ENCODE data around the gene ATG9B.
A peak's percentile ranks its signal among the peaks of the same experiment; 100 is the strongest.

The ATG9B gene

DNA sequence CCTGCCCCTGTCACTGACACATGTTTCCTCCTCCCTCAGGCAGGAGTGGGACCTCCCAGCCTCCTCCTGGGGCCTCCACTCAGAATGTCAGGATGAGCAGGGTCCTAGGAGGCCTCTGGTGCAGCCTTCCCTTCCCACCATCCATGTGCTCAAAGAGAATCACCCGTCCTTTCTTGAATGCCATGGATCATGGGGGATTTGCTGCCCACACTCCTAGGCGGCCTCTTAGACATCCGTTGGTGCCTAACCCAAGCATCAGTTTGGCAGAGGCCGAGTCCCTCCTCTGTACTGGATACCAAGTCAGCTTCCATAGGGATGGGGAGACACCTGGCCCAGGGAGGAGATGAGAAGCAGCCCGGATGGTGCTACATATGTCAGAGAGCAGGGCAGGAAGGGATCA lies 26.5 kb downstream of the ATG9B start:
- no peak for DNase-seq

DNA sequence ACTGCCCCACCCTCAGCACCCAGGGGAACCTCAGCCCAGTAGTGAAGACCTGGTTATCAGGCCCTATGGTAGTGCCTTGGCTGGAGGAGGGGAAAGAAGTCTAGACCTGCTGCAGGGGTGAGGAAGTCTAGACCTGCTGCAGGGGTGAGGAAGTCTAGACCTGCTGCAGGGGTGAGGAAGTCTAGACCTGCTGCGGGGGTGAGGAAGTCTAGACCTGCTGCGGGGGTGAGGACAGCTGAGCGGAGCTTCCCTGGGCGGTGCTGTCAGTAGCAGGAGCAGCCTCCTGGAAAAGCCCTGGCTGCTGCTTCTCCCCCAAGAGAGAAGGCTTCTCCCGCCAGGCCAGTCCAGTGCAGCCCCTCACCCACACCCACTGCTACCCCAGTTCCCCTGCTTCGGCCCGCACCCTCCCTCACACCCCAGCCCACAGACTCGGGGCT lies 27.2 kb downstream of the ATG9B start:
- no peak for DNase-seq

DNA sequence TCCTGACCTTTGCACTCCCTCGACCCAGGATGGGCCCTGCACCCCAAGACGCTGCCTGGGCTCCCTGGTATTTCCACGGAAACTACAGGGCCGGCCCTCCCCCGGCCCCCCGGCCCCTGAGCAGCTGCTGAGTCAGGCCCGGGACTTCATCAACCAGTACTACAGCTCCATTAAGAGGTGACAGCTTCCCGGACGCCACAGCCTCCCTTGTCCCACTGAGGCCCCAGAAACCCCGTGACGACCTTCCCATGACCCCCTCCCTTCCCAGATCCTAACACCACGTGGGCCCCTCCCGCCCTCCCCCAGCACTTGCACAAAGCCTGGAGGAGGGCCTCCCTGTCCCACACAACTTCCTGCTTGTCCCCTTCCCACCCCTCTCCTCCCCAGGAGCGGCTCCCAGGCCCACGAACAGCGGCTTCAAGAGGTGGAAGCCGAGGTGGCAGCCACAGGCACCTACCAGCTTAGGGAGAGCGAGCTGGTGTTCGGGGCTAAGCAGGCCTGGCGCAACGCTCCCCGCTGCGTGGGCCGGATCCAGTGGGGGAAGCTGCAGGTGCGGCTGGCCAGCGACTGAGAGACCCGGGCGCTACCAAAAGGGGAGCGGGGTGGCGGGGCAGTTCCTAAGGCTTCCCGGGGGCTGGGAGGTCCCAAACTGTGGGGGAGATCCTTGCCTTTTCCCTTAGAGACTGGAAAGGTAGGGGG lies 27.8 kb downstream of the ATG9B start:
- DNase-seq: no peak

DNA sequence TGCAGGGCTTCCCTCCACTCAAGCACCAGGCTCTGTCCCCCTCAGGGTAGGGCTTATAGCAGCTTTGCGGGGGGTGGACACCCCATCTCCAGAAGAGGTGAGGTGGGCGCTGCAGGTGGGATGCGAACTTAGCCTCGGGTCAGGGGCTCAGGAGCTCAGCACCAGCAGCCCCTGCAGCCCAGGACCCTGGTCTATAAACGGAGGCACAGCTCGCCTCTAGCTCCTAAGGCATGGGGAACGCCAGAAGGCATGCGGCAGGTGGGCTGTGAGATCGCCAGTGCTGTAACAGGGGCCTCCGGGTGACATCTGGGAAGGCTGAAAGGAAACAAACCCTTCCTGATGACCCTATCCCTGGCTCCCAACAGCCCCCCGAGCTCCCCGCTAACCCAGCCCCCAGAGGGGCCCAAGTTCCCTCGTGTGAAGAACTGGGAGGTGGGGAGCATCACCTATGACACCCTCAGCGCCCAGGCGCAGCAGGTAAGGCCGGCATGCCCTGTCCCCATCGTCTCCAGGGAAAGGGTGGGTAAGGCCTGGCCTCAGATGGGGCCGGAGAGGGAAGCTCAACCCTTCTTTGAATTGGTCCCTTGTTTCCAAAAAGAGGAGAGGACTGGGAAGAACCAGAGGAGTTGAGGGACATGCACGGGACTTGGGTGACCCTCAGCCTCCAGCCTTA lies 29.3 kb downstream of the ATG9B start:
- DNase-seq: no peak

DNA sequence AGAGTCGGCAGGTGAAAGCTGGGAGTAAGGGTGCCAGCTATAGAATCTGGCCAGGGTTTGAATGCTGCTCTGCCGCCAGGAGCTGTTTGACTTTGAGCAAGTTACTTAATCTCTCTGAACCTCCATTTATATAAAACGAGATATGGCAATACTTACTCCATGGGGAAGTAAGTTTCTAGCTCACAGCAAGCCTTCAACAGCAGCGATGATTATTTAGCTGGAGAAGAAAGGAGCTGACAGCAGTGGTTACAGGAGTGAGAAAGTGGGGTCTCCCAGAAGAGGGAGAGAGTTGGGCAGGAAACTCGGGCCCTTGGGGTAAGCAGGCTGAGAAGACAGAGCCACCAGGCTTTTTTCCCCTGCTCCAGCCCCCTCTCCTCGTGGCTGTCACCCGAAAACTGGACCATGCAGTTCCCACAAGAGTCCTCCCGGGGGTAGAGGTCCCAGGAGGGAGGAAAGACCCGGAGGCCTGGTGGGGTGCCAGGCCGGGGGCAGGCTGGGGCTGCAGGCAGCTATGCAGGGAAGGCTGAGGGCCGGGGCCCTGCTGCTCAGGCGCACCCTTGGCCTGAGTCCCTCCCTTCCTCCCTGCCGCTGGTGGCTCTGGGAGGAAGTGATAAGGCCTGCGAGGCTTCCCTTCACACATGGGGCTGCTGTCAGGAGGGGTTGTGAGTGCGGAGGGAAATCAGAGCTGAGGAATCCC lies 30.0 kb downstream of the ATG9B start:
- no peak for DNase-seq

DNA sequence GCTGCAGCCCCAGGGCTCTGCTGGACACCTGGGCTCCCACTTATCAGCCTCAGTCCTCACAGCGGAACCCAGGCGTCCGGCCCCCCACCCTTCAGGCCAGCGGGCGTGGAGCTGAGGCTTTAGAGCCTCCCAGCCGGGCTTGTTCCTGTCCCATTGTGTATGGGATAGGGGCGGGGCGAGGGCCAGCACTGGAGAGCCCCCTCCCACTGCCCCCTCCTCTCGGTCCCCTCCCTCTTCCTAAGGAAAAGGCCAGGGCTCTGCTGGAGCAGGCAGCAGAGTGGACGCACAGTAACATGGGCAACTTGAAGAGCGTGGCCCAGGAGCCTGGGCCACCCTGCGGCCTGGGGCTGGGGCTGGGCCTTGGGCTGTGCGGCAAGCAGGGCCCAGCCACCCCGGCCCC lies 30.8 kb downstream of the ATG9B start:
- DNase-seq: no peak

DNA sequence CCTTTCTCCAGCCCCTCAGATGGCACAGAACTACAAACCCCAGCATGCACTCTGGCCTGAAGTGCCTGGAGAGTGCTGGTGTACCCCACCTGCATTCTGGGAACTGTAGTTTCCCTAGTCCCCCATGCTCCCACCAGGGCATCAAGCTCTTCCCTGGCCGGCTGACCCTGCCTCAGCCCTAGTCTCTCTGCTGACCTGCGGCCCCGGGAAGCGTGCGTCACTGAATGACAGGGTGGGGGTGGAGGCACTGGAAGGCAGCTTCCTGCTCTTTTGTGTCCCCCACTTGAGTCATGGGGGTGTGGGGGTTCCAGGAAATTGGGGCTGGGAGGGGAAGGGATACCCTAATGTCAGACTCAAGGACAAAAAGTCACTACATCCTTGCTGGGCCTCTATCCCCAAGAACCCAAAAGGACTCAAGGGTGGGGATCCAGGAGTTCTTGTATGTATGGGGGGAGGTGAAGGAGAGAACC lies 31.4 kb downstream of the ATG9B start:
- DNase-seq: peak; percentile 19 to 33

DNA sequence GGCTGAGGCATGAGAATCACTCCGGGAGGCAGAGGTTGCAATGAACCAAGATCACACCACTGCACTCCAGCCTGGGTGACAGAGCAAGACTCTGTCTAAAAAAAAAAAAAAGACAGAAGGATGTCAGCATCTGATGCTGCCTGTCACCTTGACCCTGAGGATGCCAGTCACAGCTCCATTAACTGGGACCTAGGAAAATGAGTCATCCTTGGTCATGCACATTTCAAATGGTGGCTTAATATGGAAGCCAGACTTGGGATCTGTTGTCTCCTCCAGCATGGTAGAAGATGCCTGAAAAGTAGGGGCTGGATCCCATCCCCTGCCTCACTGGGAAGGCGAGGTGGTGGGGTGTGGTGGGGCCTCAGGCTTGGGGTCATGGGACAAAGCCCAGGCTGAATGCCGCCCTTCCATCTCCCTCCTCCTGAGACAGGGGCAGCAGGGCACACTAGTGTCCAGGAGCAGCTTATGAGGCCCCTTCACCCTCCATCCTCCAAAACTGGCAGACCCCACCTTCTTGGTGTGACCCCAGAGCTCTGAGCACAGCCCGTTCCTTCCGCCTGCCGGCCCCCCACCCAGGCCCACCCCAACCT lies 32.1 kb downstream of the ATG9B start:
- no peak for DNase-seq

DNA sequence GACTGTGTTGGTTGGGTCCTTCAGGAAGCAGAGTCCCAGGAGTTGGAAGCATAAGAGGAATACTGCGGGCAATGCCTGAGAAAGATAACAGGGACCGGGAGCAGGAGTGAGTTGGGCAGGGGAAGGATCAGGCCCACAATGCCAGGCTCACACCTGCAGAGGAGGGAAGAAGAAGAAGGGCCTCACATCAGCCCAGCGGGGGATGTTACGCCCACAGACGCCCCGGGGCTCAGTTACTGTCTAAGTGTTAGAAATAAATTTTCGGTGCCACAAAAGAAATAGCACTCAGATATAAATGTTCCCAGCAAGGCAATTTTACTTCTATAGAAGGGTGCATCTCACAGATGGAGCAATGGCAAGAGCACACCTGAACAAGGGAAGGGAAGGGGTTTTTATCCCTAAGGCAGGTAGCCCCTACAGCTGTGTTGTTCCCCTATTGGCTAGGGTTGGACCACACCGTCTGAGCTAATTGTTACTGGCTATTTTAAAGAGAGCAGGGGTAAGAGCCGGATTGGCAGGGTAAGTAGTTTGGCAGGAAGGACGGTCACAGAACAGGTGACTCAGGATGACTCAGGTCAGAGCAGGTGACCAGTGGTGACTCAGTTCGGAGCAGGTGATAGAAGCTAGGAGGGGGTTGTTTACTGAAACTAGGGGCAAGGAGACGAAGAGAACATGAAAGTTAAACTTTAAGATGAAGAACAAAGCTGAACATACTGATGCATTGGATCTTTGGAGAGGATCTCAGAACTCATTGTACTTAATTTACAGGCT lies 33.7 kb downstream of the ATG9B start, which contains the start of gene NOS3:
NOS3 (plus strand) TSS at position 602 of the 771 bp plus-strand sequence. CDS start 2,787 bp downstream, outside the sequence.
- DNase-seq: no peak

DNA sequence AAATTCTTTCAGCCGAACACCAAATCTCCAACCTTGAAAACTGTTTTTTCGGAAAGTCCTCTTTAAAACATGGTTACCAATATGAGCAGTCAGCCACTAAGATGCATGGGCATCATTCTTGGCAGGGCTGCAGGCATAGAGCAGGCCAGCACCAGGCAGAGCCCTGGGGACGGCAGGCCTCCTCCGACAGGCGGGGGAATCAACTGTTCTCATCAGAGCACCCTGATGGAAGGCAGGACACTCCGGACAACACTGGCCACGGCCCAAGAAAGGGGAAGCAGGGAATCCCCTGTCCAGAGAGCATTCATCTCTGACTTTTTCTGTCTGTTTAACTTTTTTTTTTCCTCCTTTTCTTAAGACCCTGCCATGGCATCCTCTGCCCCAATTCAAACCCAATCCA lies 34.8 kb downstream of the ATG9B start:
- DNase-seq: no peak

DNA sequence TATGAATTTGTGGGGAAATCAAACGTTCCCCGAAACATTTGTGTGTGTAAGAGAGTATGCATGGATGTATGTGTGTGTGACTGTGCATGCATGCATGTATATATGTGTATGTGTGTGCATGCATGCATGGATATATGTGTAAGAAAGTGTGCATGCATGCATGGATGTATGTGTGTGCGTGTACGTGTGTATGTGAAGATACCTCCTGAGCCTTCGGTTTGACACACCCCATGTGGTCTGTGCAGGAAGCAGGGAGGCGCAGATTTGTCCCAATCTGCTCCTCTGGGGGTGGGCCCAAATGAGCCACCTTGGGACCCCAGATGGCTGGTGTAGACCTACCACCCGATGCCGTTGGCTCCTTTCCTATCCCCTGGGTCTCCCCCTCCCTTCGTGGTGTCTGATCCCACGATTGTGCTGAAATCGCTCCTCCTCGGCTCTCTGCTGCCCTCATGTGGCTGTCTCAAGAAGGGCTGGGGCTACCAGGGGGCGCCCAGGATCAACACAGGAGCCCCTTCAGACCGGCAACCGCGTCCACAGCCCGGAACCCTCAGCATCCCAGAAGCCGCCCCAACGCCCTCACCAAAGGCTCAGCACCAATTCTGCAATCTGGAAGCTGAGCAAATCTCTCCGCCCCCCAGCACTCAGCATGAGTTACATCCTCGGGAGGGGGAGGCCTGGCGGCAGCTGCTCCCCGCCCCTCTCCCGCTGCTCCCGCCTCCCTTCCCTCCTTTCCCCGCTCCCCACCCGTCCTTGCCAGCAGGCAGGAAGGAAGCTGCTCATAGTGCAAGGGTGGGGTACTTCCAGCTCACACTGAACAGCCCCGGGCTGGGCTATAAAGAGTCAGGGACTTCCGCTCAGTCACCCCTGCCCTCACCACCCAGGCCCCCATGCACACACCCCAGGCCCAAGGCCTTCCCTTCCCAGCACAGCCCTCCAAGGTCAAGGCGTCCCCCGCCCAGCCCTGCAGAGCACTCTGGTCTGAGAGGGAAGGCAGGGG lies 35.8 kb downstream of the ATG9B start:
- DNase-seq: peak; percentile 50 to 52

DNA sequence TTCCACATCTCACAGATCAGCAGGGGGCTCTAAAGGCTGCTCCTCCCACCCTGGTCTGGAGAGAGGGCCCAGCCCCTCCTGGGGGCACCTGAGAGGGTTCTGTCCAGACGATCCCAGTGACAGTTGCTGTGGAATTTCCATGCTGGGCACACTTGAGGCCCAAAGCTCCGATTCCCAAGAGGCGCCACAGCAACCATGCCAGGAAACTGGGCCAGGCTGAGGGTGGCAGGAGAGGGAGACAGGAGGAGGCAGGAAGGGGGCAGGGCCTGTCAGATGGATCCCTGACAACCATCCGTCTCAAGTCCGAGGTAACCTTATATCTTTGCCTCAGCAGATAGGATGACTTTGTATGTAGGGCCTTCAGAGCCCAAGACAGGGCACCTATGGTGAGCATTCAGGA lies 37.7 kb downstream of the ATG9B start:
- no peak for DNase-seq

DNA sequence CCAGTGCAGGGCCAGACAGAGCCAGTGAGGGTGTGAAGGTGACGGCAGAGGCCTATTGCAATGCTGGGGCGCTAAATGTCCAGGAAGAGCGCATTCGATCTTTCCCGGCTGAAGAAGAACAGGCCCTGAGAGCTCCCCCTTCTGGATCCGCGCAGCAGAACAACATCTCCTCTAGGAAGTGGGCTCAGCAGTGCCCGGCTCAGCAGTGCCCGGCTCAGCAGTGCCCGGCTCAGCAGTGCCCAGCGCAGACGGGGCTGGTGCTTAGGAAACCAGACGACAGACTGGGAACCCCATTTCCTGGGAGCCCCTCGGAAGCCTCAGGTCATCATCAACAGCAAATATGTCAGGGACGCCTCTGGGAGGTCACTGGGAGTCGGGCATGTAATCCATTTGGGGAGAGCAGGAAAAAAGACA lies 38.2 kb downstream of the ATG9B start:
- peak; percentile 72 to 77 for DNase-seq

DNA sequence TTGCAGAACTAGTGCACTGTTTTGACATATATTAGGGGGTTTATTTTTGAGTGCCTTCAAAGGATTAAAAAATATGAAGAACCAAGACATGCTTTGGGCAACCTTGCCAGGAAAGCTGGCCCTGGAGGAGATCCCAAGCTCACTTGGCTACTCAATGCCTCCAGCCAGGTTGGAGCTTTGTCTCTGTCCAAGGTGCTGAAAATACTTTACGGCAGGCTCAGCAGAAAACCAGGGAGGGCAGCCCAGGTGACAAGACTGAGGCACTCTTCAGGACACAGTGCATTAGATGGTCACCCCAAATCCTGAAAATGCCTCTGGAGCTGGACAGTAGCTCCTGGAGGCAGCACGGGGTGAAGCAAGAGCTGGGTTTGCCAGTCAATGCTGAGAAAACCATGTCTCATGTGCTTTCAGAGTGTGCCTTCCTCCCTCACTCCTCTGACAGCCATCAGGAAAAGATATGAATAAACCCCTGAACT lies 40.4 kb downstream of the ATG9B start:
- DNase-seq: no peak

DNA sequence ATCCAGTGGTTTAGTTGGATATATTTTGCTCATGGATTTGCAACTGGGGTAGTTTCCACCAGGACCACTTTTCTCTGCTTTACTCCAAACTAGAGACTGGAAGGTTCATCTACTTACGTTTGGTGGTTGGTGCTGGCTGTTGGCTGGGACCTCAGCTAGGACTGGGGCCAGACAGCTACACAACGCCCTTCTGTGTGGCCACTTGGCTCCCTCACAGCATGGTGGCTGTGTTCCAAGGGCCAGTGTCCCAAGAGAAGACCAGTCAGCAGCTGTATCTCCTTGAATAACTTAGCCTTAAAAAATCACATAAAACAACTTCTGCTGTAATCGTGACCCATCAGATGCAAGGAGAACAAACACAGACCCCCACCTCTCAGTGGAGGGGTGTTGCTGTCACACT lies 41.9 kb downstream of the ATG9B start:
- no peak for DNase-seq

DNA sequence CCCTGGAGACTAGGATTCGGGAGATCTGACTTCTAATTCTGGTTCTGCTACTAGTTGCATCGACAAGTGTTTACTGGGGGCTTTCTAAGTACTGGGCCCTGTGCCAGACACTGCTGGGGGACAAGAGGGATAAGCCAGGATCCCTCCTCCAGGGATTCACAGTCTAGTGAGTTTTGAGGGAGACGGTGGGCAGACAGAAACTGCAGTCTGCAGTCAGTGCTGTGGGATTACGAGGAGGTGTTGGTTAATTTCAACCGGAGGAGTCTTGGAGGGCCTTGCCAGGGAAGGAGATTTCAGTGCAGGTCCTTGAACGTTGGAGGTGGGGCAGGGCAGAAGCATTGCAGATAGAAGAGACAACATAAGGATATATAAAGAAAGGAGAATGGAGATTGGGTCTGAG lies 42.6 kb downstream of the ATG9B start:
- DNase-seq: no peak

DNA sequence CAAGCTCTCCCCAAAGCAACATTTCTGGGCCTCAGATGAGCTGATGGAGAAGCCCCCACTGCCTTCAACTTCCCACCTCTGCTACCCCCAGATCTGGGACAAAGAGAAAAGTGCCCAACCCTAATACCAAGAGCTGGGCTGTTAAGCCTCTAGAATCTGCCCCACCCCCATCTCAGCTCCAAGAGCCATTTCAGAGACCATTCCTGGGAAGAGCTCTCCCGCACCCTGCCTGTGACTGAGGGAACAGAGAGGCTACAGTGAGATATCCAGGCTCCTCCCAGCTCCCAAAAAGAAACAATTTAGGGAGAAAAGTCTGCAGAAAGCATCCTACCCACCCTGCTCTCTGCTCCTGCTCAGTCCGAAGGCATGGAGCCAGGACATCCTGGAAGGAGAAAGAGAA lies 43.6 kb downstream of the ATG9B start:
- DNase-seq: no peak

DNA sequence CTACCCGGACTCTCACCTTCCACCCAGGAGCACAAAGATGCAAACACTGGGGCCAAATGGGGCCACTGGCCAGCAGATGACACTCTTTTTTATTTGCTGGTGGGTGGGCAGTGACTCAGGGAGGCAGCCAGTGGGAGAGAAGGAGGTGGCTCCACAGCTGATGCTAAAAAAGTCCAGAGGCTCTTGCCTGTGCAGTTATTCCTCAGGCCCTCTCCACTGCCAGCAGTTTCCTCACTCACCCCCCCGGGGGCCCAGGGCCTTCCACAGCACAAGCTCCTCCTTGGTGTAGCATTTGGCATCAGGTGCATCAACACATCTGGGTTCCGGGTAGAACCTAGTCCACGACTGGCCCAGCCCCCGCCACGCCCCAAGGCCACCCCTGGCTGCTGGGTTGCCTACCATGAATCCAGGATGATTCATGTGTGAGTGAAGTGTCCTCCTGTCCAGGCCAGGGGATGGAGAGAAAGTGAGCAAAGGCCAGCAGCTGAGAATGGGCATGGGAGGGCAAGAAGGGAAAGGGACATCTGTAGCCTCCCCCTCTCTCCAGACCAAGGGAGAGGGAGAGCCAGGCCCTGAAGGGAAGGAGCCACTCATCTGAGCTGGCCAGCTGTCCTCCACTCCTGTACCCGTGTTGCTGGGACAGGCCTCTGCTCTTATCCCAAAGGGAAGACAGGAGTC lies 44.4 kb downstream of the ATG9B start:
- DNase-seq: no peak

DNA sequence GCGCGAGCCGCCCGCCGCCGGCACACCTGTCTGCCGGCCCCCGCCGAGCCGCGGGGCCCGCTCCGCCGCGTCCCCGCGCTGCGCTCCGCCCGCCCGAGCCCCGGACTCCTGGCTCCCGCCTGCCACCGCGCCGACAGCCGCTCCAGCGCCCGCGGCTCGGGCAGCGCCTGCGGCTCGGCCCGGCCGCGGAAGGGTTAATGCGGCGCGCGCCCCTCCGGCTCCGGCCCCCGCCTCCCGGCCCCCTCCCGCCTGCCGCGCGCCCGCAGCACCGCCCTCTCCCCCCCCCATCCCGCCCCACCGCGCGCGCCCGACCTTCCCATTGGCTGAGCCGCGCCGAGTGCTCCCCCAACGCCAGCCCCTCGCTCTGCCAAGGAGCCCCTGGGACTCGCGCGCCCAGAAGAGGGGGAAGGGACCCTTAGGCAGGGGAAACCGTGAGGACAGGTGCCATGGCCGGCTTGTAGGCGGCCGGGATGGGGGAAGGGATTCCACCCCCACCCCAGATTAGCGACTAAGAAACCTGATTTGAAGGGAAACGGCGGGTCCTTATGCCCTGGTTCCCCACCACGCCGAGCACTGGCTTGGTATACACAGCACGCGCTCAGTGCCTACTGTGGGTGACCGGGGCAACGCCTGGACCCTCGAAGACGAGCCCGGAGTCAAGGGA lies 46.0 kb downstream of the ATG9B start, which contains the start of gene KCNH2:
KCNH2 (minus strand) TSS at position 196 of the 664 bp plus-strand sequence. CDS start 408 bp downstream, outside the sequence.
- DNase-seq: peak; percentile 74 to 80
